ENCODE results near the gene KPNA5. TPM values are rescaled to one million over a fixed set of nuclear protein-coding genes. Genes with fewer than 3 reads are reported as not detected.

KPNA5 gene
- total and polyA plus RNA-seq, 2 of the 13 experiments (the other 11 are each of a cell fraction or from before 2014, with no cell fraction given) = 5.3 to 13.0 TPM

DNA sequence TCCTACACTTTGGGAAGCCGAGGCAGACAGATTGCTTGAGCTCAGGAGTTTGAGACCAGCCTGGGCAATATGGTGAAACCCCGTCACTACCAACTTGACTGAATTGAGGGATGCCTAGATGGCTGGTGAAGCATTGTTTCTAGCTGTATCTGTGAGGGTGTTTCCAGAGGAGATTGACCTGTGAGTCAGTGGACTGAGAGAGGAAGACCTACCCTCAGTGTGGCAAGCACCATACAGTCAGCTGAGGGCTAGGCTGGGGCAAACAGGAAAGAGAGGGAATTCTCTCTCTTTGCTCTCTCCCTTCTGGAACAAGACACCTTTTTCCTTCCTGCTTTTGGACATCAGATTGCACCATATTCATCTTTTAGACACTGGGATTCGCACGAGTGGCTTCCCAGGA, 8.7 kb upstream of the KPNA5 start (continued):
- TF ChIP-seq, protein P1, sequence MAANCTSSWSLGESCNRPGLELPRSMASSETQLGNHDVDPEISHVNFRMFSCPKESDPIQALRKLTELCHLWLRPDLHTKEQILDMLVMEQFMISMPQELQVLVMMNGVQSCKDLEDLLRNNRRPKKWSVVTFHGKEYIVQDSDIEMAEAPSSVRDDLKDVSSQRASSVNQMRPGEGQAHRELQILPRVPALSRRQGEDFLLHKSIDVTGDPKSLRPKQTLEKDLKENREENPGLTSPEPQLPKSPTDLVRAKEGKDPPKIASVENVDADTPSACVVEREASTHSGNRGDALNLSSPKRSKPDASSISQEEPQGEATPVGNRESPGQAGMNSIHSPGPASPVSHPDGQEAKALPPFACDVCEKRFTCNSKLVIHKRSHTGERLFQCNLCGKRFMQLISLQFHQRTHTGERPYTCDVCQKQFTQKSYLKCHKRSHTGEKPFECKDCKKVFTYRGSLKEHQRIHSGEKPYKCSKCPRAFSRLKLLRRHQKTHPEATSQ (CRISPR knock-in tag; IDR thresholded peaks at IDR 0.05; ENCODE audit: borderline replicate concordance) = no peak
- no peak for TF ChIP-seq EED (CRISPR knock-in tag; IDR thresholded peaks at IDR 0.05)
- no peak for TF ChIP-seq NFYB (CRISPR knock-in tag; IDR thresholded peaks at IDR 0.05)
- TF ChIP-seq ZNF235 (CRISPR knock-in tag; IDR thresholded peaks at IDR 0.05; ENCODE audit: borderline replicate concordance) = no peak
- no peak for TF ChIP-seq ELF1 (CRISPR knock-in tag; IDR thresholded peaks at IDR 0.05)
- no peak for TF ChIP-seq HHEX (CRISPR knock-in tag; IDR thresholded peaks at IDR 0.05)
- TF ChIP-seq JUNB (CRISPR knock-in tag; IDR thresholded peaks at IDR 0.05; ENCODE audit: borderline replicate concordance) = no peak
- no peak for TF ChIP-seq ZNF564 (CRISPR knock-in tag; IDR thresholded peaks at IDR 0.05)

- TF ChIP-seq NFIB (CRISPR knock-in tag; IDR thresholded peaks at IDR 0.05; ENCODE audit: borderline replicate concordance) (no peak), ZNF713 (CRISPR knock-in tag; IDR thresholded peaks at IDR 0.05) (no peak), ZNF326 (CRISPR knock-in tag; IDR thresholded peaks at IDR 0.05; ENCODE audit: borderline replicate concordance) (no peak), MAFK (conservative IDR thresholded peaks at IDR 0.05 in 1 of 2, IDR thresholded peaks at IDR 0.05 in 1 of 2; ENCODE audit: low read length in 2 of 2) (no peak), MTF2 (CRISPR knock-in tag; IDR thresholded peaks at IDR 0.05; ENCODE audit: borderline replicate concordance) (no peak), SALL1 (CRISPR knock-in tag; IDR thresholded peaks at IDR 0.05) (no peak), NR1H2 (CRISPR knock-in tag; IDR thresholded peaks at IDR 0.05; ENCODE audit: borderline replicate concordance, low read depth) (no peak), ZNF558 (CRISPR knock-in tag; IDR thresholded peaks at IDR 0.05; ENCODE audit: borderline replicate concordance) (no peak), NCOA5 (CRISPR knock-in tag; IDR thresholded peaks at IDR 0.05) (no peak)
- TF ChIP-seq, protein P2, sequence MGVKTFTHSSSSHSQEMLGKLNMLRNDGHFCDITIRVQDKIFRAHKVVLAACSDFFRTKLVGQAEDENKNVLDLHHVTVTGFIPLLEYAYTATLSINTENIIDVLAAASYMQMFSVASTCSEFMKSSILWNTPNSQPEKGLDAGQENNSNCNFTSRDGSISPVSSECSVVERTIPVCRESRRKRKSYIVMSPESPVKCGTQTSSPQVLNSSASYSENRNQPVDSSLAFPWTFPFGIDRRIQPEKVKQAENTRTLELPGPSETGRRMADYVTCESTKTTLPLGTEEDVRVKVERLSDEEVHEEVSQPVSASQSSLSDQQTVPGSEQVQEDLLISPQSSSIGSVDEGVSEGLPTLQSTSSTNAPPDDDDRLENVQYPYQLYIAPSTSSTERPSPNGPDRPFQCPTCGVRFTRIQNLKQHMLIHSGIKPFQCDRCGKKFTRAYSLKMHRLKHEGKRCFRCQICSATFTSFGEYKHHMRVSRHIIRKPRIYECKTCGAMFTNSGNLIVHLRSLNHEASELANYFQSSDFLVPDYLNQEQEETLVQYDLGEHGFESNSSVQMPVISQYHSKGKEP (CRISPR knock-in tag; IDR thresholded peaks at IDR 0.05) = no peak
- Histone ChIP-seq H3K4me3 (replicated peaks in 1 of 3; ENCODE audit: insufficient read depth in 1 of 3, low read depth in 2 of 3, low read length in 3 of 3) (no peak overlapping the region), H3K9me3 (ENCODE audit: low read length) (no peaks in the 10 kb centered on the region), H3K79me2 (ENCODE audit: insufficient read depth, low read length) (no peaks in the 10 kb centered on the region), H3K36me3 (replicated peaks in 1 of 2; ENCODE audit: control insufficient read depth in 1 of 2, insufficient read depth in 2 of 2, low read length in 2 of 2) (no peaks in the 10 kb centered on the region), H3K27ac (ENCODE audit: extremely low read length, insufficient read depth, low read length) (no peak overlapping the region), H3K4me2 (ENCODE audit: low read depth, low read length) (no peak overlapping the region), H4K20me1 (ENCODE audit: insufficient read depth, low read length) (no peaks in the 10 kb centered on the region), H3K4me1 (ENCODE audit: insufficient read depth, low read length) (peaks cover 12% of the 10 kb centered on the region; the same call in 1 of the 2 replicates), H2AFZ (ENCODE audit: low read length) (no peak overlapping the region), H3K9ac (ENCODE audit: insufficient read depth, low read depth, low read length) (no peak overlapping the region), H3K27me3 (ENCODE audit: control insufficient read depth in 1 of 2, insufficient read depth in 2 of 2, low read length in 2 of 2) (peaks cover 4 to 29% of the 10 kb centered on the region in 2 experiments; a peak in 3 of 5 replicates)
- WGBS (ENCODE audit: low lambda C conversion rate) = 77% methylated on average over 1 of the region's 1 CpG
- ChIA-PET CTCF (ENCODE audit: low intra/inter-chr PET ratio, low total read pairs) (no interaction called here), POLR2A (no interaction called here)
- BruUV-seq (replicated peaks) = no TSS peak
- ATAC-seq (no peak), FAIRE-seq (no peak), DNase-seq (ENCODE audit: low spot score) (no peak)
- intact Hi-C loops (cut with micrococcal nuclease; ENCODE audit: unreplicated experiment) = no loop called here
- in situ Hi-C loops (cut with HindIII; ENCODE audit: extremely low pct_ligation_motif_present, low pct_unique_long_range_greater_than_20kb) = no loop called here
Measured at GRCh38 chr6:116676021-116676420, 5.0 kb upstream of the KPNA5 start.
